Bronchial epithelial cell (primary cell): ENCODE measurements around the gene EPHB3. TPM values are rescaled to one million over a fixed set of nuclear protein-coding genes. Genes with fewer than 3 reads are reported as not detected.

Experiments used
- DNase-seq: peaks from one replicate; pipeline ENCODE4 v3.0.0-alpha.2; 2010; ENCODE audit warnings: low read depth
- FAIRE-seq: peaks from 2 replicates; lab custom pipeline; 2011; peaks lifted over from hg19 to GRCh38; lab: Jason Lieb, UNC
- H3K27me3 ChIP-seq: 2 replicates; pipeline ENCODE4 v1.5.1; 2011; ENCODE audit warnings: low read length; ENCODE audit not compliant: control insufficient read depth, insufficient read depth
- H3K36me3 ChIP-seq: 2 replicates; pipeline ENCODE4 v1.5.1; 2011; ENCODE audit warnings: low read length; ENCODE audit not compliant: control insufficient read depth, insufficient read depth
- H3K4me3 ChIP-seq: 2 replicates; pipeline ENCODE4 v1.5.1; 2011; ENCODE audit warnings: mild to moderate bottlenecking, low read depth, low read length, control low read depth
- total RNA-seq: library from RNA; depleted of rRNA; stranded (reverse); fragments of >200 nt; gene quantifications from 2 replicates; pipeline ENCODE4 v1.2.1, GENCODE V29; 2014
- TF ChIP-seq, protein P1 (sequence below): IDR thresholded peaks from 2 replicates; pipeline ENCODE4 v1.5.1; 2011; ENCODE audit warnings: mild to moderate bottlenecking, moderate library complexity, low read length, control low read depth, inconsistent platforms; ENCODE audit not compliant: insufficient read depth, severe bottlenecking

EPHB3 gene
- total RNA-seq, 1 donor from 2014 or later, result 9.2 TPM

DNA sequence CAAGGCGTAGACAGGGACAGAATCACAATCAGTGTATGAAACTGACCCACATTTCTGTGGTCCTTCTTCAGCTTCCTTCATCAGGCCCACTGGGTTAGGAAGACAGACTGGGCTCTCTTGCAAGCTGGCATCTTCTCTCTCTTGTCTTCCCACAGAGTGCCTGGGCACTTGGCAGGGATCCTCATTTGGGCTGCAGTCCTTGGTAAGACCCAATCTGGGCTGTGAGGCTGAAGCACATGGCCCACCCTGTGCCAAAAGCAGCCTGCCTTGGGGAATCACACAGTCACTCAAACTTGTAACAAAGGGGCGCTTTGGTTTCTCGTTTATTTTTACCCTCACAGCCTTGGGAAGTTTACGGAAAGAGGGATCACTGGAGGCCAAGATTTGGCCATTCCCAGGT, 8.2 kb upstream of the EPHB3 start:
- TF ChIP-seq, protein P1, sequence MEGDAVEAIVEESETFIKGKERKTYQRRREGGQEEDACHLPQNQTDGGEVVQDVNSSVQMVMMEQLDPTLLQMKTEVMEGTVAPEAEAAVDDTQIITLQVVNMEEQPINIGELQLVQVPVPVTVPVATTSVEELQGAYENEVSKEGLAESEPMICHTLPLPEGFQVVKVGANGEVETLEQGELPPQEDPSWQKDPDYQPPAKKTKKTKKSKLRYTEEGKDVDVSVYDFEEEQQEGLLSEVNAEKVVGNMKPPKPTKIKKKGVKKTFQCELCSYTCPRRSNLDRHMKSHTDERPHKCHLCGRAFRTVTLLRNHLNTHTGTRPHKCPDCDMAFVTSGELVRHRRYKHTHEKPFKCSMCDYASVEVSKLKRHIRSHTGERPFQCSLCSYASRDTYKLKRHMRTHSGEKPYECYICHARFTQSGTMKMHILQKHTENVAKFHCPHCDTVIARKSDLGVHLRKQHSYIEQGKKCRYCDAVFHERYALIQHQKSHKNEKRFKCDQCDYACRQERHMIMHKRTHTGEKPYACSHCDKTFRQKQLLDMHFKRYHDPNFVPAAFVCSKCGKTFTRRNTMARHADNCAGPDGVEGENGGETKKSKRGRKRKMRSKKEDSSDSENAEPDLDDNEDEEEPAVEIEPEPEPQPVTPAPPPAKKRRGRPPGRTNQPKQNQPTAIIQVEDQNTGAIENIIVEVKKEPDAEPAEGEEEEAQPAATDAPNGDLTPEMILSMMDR, result no peak
- FAIRE-seq, result no peak
- peaks cover 2% of the 10 kb centered on the region for H3K27me3 ChIP-seq

DNA sequence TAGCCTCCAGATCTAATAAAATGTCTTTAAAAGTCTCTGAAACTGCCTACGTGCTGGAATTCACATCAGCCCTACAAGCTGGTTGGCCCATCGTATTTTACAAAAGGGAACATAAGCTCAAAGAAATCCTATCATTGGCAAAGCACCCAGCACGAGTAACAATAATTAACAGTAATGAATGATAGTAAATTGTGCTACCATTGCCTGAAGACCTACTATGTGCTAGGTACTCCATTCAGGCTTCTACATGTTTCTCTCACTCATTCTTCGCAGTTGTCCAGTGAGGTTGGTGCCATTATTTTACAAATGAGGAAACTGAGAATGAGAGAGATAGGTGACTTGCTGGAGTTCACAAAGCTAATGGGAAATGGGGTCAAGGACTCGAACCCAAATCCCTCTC, 7.1 kb upstream of the EPHB3 start:
- FAIRE-seq, result no peak
- DNase-seq, result no peak
- TF ChIP-seq, protein P1, result no peak
- H3K36me3 ChIP-seq, result no peaks in the 10 kb centered on the region
- H3K27me3 ChIP-seq, result peaks cover 2% of the 10 kb centered on the region
- no peak overlapping the region for H3K4me3 ChIP-seq

More for the DNA sequence above, 8.2 kb upstream of the EPHB3 start:
- no peak for DNase-seq
- no peaks in the 10 kb centered on the region for H3K36me3 ChIP-seq
- H3K4me3 ChIP-seq, result no peak overlapping the region

DNA sequence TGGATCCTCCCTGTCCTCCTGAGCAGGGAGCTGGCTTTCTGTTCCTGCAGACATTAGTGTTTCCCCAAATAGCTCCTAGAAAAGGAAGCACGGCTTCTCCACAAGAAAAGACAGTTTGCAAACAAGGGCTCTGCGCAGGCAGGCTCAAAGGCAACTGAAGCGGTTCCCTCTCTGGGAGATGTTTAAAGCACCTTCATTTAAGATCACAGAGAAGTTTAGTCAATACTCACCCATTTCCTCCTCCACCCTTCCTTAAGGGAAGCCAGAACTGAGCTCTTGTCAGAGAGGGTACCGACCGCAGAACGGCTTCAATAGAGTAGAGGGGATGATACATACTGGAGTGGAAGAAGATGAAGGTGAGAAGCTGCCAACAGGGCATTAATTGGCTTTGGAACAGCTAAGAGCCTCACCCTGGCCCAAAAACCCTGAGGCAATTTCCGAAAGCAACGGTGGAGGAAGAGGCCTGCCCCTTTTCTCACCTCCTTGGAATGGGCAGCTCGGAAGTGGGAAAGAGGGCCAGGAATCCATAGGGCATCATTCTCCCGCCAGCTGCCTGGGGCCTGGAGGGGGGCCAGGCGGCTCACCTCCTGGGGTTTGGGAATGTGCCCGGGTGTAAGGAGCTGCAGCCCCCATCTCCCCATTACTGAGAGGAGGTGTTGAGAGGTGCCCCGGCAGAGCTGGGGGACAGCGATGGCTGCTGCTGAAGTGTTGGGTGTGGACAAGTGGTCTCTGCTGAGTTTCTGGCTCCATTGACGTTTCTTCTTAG, 4.8 kb upstream of the EPHB3 start:
- Histone ChIP-seq H3K4me3 (no peak overlapping the region), H3K27me3 (no peaks in the 10 kb centered on the region), H3K36me3 (no peaks in the 10 kb centered on the region)
- FAIRE-seq (no peak), DNase-seq (no peak)
- TF ChIP-seq, protein P1, result no peak

DNA sequence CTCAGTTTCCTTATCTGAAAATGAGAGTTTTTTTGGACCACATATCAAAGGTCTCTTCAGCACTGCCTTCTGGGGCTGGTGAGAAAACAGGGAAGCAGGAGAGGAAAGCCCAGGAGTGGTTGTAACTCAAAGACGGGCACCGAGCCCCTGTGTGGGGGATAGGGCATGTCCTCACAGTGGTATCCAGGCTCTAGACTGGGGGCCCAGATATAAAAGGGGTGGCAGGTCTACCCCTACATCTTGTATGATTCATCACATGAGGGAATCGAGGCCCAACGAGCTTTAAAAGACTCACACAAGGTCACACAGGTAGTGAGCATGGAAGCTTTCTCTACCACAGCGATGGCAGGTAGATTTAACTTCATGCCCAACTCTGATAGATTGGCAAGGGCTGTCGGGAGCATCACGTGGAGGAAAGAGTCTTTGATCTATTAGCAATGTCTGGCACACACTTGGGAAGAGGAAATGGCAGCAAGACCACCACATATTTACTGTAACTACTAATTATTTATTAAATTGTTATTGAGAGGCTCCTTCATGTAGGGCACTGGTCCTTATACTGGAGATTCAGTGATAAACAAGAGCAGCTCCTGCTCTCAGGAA, 4.1 kb upstream of the EPHB3 start:
- FAIRE-seq, result no peak
- TF ChIP-seq, protein P1, result no peak
- H3K36me3 ChIP-seq, result no peaks in the 10 kb centered on the region
- H3K4me3 ChIP-seq, result no peak overlapping the region
- no peak for DNase-seq
- H3K27me3 ChIP-seq, result no peaks in the 10 kb centered on the region

DNA sequence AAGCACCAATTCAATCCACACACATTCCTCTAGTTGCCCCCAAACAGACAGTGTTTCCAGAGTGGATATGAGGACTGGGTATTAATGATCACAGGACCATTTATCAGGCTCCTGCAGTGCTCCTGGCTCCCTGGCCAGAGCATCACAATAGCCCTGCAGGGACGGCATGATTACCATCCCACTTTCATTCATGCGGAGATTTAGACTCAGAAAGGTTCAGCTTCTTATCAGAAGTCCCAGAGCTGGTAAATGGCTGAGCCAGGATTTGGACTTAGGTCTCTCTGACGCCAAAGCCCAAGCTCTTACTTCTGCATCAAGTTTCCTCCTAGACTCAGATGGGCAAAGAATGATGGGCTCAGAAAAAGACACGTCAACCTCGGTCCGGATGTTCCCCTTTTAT, 2.9 kb upstream of the EPHB3 start:
- TF ChIP-seq, protein P1, result no peak
- DNase-seq (no peak), FAIRE-seq (peak; percentile 85)
- H3K36me3 ChIP-seq, result no peaks in the 10 kb centered on the region
- H3K27me3 ChIP-seq, result no peaks in the 10 kb centered on the region
- no peak overlapping the region for H3K4me3 ChIP-seq

DNA sequence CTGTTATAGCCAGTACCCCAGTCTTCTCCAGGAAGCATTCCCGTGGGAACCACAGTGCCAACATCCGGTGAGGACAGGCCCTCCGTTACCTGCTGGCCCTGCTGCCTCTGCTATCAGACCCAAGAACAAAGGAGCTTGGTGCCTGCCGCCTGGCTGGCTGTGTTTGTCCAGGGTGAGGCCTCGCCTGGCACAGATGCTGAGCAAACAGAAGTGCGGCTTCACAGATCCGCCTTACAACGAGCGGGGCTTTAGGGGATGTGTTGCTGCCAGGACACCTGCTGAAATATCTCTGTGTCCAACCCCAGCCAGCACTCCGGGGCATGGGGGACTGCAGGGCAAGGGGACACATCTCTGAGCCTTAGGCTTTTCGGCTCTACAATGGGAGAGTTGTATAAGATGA, 2.2 kb upstream of the EPHB3 start:
- Histone ChIP-seq H3K4me3 (no peak overlapping the region), H3K27me3 (no peaks in the 10 kb centered on the region), H3K36me3 (no peaks in the 10 kb centered on the region)
- TF ChIP-seq, protein P1, result no peak
- DNase-seq (no peak), FAIRE-seq (no peak)
